K562 (cell line): ENCODE results near the gene KCNQ2. TPM values are rescaled to one million over a fixed set of nuclear protein-coding genes. Genes with fewer than 3 reads are reported as not detected.
A peak's percentile ranks its signal among the peaks of the same experiment; 100 is the strongest.

Experiments used
- CBX5 ChIP-seq: IDR thresholded peaks from 2 replicates; pipeline ENCODE4 v1.6.1; 2014; ENCODE audit warnings: low read depth, borderline replicate concordance
- FOXA1 ChIP-seq: fragments of 450-650 bp; IDR thresholded peaks from 2 replicates; pipeline ENCODE4 v1.6.1; 2016; ENCODE audit warnings: mild to moderate bottlenecking, borderline replicate concordance
- MEIS2 ChIP-seq: fragments of 450-650 bp; IDR thresholded peaks from 2 replicates; pipeline ENCODE4 v1.6.1; 2014; ENCODE audit warnings: mild to moderate bottlenecking; ENCODE audit not compliant: partially characterized antibody
- NCOA4 ChIP-seq: fragments of 450-650 bp; IDR thresholded peaks from 2 replicates; pipeline ENCODE4 v1.6.1; 2018; ENCODE audit warnings: mild to moderate bottlenecking; ENCODE audit not compliant: partially characterized antibody
- NFE2 ChIP-seq: IDR thresholded peaks from 2 replicates; pipeline ENCODE4 v1.6.1; 2014; ENCODE audit warnings: antibody characterized with exemption, low read depth
- NFYB ChIP-seq: IDR thresholded peaks from 2 replicates; pipeline ENCODE4 v1.6.1; 2011; ENCODE audit warnings: mild to moderate bottlenecking, moderate library complexity; ENCODE audit not compliant: insufficient read length; ENCODE audit errors: extremely low read depth
- RAD21 ChIP-seq, 2 experiments: fragments of 250-450 bp in 1 of 2; fragments of 450-650 bp in 1 of 2; sonication (Bioruptor Pico) in 1 of 2; formaldehyde crosslinking in 1 of 2; IDR thresholded peaks in 1 of 2; conservative IDR thresholded peaks in 1 of 2; 2 replicates each; pipeline versions ENCODE4 v1.4.0 to v1.8.0; 2020 to 2022; ENCODE audit warnings: mild to moderate bottlenecking in 2 of 2, moderate library complexity in 1 of 2
- RB1 ChIP-seq: fragments of 450-650 bp; IDR thresholded peaks from 2 replicates; pipeline ENCODE4 v1.6.1; 2017; ENCODE audit warnings: low read depth, mild to moderate bottlenecking
- SMAD1 ChIP-seq: fragments of 150-350 bp; IDR thresholded peaks from 2 replicates; pipeline ENCODE4 v1.6.1; 2014; ENCODE audit warnings: low read length, low read depth; ENCODE audit not compliant: partially characterized antibody
- ZNF174 ChIP-seq: fragments of 250-450 bp; sonication (Bioruptor Pico); IDR thresholded peaks from 2 replicates; pipeline ENCODE4 v1.4.0; 2020; ENCODE audit warnings: mild to moderate bottlenecking
- ZNF76 ChIP-seq: fragments of 250-450 bp; sonication (Bioruptor Pico); IDR thresholded peaks from 2 replicates; pipeline ENCODE4 v1.4.0; 2020; ENCODE audit warnings: mild to moderate bottlenecking, moderate library complexity, borderline replicate concordance
- polyA plus RNA-seq, 8 experiments: library from polyadenylated mRNA; depleted of rRNA in 4 of 8; stranded (reverse) in 5 of 8; unstranded in 3 of 8; fragments of >200 nt; fragmentation: Nextera tagmentation in 2 of 8; fragmentation: Illumina TruSeq in 1 of 8; extraction: Ambion mirVana in 2 of 8; extraction: Trizol in 1 of 8; gene quantifications; 2 replicates each; pipeline versions ENCODE4 v1.2.1 to v1.2.3, GENCODE V29; 2011 to 2014; ENCODE audit warnings: inconsistent platforms in 1 of 8, missing spikeins in 1 of 8
- total RNA-seq, 7 experiments: library from RNA; depleted of rRNA in 6 of 7; stranded (reverse); fragments of >200 nt in 6 of 7; fragmentation: Illumina TruSeq in 2 of 7; extraction: Trizol in 2 of 7; gene quantifications; 2 replicates each; pipeline versions ENCODE4 v1.2.1 to v1.2.3, GENCODE V29; 2011 to 2021; ENCODE audit warnings: low replicate concordance in 1 of 7
- TF ChIP-seq, protein P1 (sequence below), 2 experiments: fragments of 450-650 bp; formaldehyde crosslinking in 1 of 2; IDR thresholded peaks; 2 replicates each; pipeline versions ENCODE4 v1.4.0 to v1.6.1; 2014 to 2020; ENCODE audit warnings: mild to moderate bottlenecking in 2 of 2, borderline replicate concordance in 1 of 2, low read depth in 1 of 2
- TF ChIP-seq, protein P2 (sequence below): sonication (generic); formaldehyde crosslinking; IDR thresholded peaks from 2 replicates; pipeline ENCODE4 v1.8.1; 2023; ENCODE audit warnings: mild to moderate bottlenecking, missing genetic modification reagents
- TF ChIP-seq, protein P3 (sequence below): sonication (generic); formaldehyde crosslinking; IDR thresholded peaks from 2 replicates; pipeline ENCODE4 v1.9.0; 2022; ENCODE audit warnings: mild to moderate bottlenecking, missing genetic modification reagents
- TF ChIP-seq, protein P4 (sequence below): fragments of 250-450 bp; sonication (Bioruptor Pico); IDR thresholded peaks from 2 replicates; pipeline ENCODE4 v1.4.0; 2020; ENCODE audit warnings: borderline replicate concordance

Gene KCNQ2
- total and polyA plus RNA-seq, 9 of the 15 experiments (the other 6 are each of a cell fraction or from before 2014, with no cell fraction given): 0.13 to 0.16 TPM; not detected in 7

DNA sequence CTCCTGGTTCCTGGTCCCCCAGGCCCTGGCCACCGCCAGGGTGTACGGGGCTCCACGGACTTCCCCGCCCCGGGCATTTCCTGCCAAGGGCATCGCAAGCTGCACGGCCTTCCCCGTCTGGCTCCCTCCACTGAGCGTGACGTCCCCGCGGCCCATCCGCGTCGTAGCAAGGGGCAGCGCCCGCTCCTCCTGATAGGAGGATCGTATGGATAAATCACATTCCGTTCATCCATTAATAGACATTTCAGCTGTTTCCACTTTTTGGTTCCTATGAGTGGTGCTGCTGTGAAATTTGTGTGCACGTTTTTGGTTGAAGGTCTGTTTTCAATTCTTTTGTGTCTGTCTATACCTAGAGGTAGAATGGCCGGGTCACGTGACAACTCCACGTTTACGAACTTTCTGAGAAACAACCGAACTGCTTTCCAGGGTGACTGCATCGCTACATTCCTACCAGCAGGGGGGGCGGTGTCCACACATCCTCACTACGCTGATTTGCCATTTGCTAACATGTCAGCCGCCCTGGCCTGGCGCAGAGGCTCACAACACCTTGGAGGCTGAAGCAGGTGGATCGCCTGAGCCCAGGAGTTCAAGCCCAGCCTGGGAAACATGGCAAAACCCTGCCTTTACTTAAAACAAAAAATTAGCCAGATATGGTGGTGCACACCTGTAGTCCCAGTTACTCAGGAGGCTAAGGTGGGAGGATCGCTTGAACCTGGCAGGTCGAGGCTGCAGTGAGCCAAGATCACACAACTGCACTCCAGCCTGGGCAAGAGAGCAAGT, 37.7 kb downstream of the KCNQ2 start (continued):
- TF ChIP-seq, protein P1, sequence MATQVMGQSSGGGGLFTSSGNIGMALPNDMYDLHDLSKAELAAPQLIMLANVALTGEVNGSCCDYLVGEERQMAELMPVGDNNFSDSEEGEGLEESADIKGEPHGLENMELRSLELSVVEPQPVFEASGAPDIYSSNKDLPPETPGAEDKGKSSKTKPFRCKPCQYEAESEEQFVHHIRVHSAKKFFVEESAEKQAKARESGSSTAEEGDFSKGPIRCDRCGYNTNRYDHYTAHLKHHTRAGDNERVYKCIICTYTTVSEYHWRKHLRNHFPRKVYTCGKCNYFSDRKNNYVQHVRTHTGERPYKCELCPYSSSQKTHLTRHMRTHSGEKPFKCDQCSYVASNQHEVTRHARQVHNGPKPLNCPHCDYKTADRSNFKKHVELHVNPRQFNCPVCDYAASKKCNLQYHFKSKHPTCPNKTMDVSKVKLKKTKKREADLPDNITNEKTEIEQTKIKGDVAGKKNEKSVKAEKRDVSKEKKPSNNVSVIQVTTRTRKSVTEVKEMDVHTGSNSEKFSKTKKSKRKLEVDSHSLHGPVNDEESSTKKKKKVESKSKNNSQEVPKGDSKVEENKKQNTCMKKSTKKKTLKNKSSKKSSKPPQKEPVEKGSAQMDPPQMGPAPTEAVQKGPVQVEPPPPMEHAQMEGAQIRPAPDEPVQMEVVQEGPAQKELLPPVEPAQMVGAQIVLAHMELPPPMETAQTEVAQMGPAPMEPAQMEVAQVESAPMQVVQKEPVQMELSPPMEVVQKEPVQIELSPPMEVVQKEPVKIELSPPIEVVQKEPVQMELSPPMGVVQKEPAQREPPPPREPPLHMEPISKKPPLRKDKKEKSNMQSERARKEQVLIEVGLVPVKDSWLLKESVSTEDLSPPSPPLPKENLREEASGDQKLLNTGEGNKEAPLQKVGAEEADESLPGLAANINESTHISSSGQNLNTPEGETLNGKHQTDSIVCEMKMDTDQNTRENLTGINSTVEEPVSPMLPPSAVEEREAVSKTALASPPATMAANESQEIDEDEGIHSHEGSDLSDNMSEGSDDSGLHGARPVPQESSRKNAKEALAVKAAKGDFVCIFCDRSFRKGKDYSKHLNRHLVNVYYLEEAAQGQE (IDR thresholded peaks at IDR 0.05; ENCODE audit: borderline replicate concordance): peak; percentile 71
- TF ChIP-seq, protein P1 (CRISPR knock-in tag; IDR thresholded peaks at IDR 0.05; ENCODE audit: low read depth): no peak
- TF ChIP-seq CBX5 (no peak), ZNF174 (CRISPR knock-in tag) (no peak), NFE2 (no peak), NCOA4 (no peak), ZNF76 (CRISPR knock-in tag) (no peak), SMAD1 (no peak), RB1 (peak; percentile 49; the same call in 1 of the 2 replicates), RAD21 (CRISPR knock-in tag; conservative IDR thresholded peaks at IDR 0.05 in 1 of 2, IDR thresholded peaks at IDR 0.05 in 1 of 2) (peak in 1 of 2 experiments; percentile 54; a peak in 2 of 4 replicates), NFYB (no peak), FOXA1 (no peak), MEIS2 (no peak)
- TF ChIP-seq, protein P2, sequence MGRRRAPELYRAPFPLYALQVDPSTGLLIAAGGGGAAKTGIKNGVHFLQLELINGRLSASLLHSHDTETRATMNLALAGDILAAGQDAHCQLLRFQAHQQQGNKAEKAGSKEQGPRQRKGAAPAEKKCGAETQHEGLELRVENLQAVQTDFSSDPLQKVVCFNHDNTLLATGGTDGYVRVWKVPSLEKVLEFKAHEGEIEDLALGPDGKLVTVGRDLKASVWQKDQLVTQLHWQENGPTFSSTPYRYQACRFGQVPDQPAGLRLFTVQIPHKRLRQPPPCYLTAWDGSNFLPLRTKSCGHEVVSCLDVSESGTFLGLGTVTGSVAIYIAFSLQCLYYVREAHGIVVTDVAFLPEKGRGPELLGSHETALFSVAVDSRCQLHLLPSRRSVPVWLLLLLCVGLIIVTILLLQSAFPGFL: no peak
- TF ChIP-seq, protein P3, sequence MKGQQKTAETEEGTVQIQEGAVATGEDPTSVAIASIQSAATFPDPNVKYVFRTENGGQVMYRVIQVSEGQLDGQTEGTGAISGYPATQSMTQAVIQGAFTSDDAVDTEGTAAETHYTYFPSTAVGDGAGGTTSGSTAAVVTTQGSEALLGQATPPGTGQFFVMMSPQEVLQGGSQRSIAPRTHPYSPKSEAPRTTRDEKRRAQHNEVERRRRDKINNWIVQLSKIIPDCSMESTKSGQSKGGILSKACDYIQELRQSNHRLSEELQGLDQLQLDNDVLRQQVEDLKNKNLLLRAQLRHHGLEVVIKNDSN (CRISPR knock-in tag): peak; percentile 92
- TF ChIP-seq, protein P4, sequence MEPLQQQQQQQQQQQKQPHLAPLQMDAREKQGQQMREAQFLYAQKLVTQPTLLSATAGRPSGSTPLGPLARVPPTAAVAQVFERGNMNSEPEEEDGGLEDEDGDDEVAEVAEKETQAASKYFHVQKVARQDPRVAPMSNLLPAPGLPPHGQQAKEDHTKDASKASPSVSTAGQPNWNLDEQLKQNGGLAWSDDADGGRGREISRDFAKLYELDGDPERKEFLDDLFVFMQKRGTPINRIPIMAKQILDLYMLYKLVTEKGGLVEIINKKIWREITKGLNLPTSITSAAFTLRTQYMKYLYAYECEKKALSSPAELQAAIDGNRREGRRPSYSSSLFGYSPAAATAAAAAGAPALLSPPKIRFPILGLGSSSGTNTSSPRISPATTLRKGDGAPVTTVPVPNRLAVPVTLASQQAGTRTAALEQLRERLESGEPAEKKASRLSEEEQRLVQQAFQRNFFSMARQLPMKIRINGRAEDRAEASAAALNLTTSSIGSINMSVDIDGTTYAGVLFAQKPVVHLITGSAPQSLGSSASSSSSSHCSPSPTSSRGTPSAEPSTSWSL (CRISPR knock-in tag): no peak
